Measurements from ENCODE around the gene TXNRD1. TPM values are rescaled to one million over a fixed set of nuclear protein-coding genes. Genes with fewer than 3 reads are reported as not detected.

Gene TXNRD1
- polyA plus RNA-seq, 1 donor = 32.7 TPM

- DNase-seq = no peak
- Histone ChIP-seq H3K4me3 (ENCODE audit: low read length) (no peak overlapping the region), H3K4me1 (ENCODE audit: control insufficient read depth, insufficient read depth, low read length) (no peaks in the 10 kb centered on the region), H3K9me3 (ENCODE audit: control insufficient read depth, low read depth, low read length) (peaks cover 3% of the 10 kb centered on the region), H3K36me3 (ENCODE audit: control insufficient read depth, insufficient read depth, low read length) (peaks cover 2% of the 10 kb centered on the region), H3K27ac (ENCODE audit: low read length) (no peak overlapping the region), H3K27me3 (ENCODE audit: control insufficient read depth, insufficient read depth, low read length) (no peaks in the 10 kb centered on the region)
- 86% methylated on average over 1 of the region's 1 CpG for WGBS (ENCODE audit: insufficient coverage, low lambda C conversion rate)
Measured at GRCh38 chr12:104357421-104357952, 141.9 kb downstream of the TXNRD1 start.

DNA sequence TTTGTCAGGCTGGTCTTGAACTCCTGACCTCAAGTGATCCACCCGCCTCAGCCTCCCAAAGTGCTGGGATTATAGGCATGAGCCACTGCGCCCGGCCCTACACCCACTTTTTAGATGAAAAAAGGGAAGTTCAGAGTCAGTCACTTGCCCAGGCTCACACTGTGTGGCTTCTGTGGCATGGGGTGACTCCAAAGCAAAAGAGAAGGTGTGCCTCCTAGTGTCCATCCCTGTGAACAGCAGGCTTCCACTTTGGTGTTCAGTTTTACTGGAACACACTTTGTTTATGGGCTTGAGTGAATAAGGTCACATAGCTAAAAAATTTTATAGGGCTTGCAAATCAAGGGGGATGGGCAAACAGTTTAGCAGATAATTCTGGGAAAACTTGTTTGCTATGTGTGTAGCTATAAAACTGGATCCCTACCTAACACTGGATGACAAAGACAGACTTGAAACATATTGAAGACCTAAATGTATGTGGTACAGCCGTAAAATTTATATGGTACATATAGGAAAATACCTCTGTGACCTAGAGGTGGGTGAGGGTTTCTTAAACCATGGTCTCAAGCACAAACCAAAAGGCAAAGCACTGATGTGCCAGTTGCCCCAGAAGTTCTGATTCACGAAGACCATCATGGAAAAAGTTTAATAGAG is 142.9 kb downstream of the TXNRD1 start:
- no peaks in the 10 kb centered on the region for H3K4me1 ChIP-seq (ENCODE audit: control insufficient read depth, insufficient read depth, low read length)
- H3K4me3 ChIP-seq (ENCODE audit: low read length) = no peak overlapping the region
- WGBS (ENCODE audit: insufficient coverage, low lambda C conversion rate) = 100% methylated on average over 1 of the region's 5 CpGs
- peak; percentile 23 to 41 for DNase-seq
- peaks cover 3% of the 10 kb centered on the region for H3K9me3 ChIP-seq (ENCODE audit: control insufficient read depth, low read depth, low read length)
- H3K27me3 ChIP-seq (ENCODE audit: control insufficient read depth, insufficient read depth, low read length) = no peaks in the 10 kb centered on the region
- H3K27ac ChIP-seq (ENCODE audit: low read length) = no peak overlapping the region
- no peaks in the 10 kb centered on the region for H3K36me3 ChIP-seq (ENCODE audit: control insufficient read depth, insufficient read depth, low read length)

DNA sequence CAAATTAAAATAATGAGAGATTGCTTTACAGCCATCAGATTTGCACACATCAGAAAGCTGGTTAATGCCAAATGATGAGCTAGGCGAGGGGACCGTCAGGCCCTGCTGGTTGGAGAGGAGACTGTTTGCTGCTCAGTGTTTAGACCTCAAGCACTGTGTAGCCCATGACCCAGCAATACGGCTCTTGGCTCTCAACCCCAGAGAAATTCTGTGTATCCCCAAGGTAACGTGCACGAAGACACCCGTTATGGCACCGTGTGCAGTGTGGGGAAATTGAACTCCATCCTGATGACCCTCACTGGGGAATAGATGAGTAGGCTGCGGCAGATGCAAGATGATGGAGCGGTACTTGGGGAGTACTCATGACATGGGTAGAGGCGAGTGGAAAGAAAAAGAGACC is 143.6 kb downstream of the TXNRD1 start:
- H3K36me3 ChIP-seq (ENCODE audit: control insufficient read depth, insufficient read depth, low read length) = no peaks in the 10 kb centered on the region
- no peak for DNase-seq
- H3K4me1 ChIP-seq (ENCODE audit: control insufficient read depth, insufficient read depth, low read length) = no peaks in the 10 kb centered on the region
- no peak overlapping the region for H3K27ac ChIP-seq (ENCODE audit: low read length)
- no peaks in the 10 kb centered on the region for H3K27me3 ChIP-seq (ENCODE audit: control insufficient read depth, insufficient read depth, low read length)
- no peak overlapping the region for H3K4me3 ChIP-seq (ENCODE audit: low read length)
- 100% methylated on average over 1 of the region's 10 CpGs for WGBS (ENCODE audit: insufficient coverage, low lambda C conversion rate)
- peaks cover 3% of the 10 kb centered on the region for H3K9me3 ChIP-seq (ENCODE audit: control insufficient read depth, low read depth, low read length)

DNA sequence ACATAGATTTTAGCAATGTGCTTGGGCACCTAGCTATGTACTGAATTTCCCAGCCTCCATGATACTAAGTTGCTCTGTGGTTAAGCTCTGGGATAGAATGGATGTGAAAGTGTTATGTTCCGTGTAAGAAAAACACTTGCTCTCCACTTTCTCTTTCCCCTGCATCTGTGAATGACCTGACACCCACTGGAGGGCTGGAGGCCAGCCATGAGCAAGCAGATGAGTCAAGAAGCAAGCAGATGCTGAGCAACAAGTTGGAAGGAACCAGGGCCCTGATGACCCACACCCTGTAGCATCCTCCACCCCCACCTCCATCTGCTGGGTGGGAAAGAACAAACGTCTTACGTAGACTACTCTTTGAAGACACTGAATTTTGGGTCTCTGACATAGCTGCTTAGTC is 144.6 kb downstream of the TXNRD1 start:
- 100% methylated on average over 1 of the region's 3 CpGs for WGBS (ENCODE audit: insufficient coverage, low lambda C conversion rate)
- H3K9me3 ChIP-seq (ENCODE audit: control insufficient read depth, low read depth, low read length) = peaks cover 3% of the 10 kb centered on the region
- no peak overlapping the region for H3K27ac ChIP-seq (ENCODE audit: low read length)
- H3K36me3 ChIP-seq (ENCODE audit: control insufficient read depth, insufficient read depth, low read length) = no peaks in the 10 kb centered on the region
- H3K4me3 ChIP-seq (ENCODE audit: low read length) = no peak overlapping the region
- H3K4me1 ChIP-seq (ENCODE audit: control insufficient read depth, insufficient read depth, low read length) = no peaks in the 10 kb centered on the region
- H3K27me3 ChIP-seq (ENCODE audit: control insufficient read depth, insufficient read depth, low read length) = no peaks in the 10 kb centered on the region
- no peak for DNase-seq

- Histone ChIP-seq H3K4me1 (ENCODE audit: control insufficient read depth, insufficient read depth, low read length) (no peaks in the 10 kb centered on the region), H3K36me3 (ENCODE audit: control insufficient read depth, insufficient read depth, low read length) (no peaks in the 10 kb centered on the region), H3K4me3 (ENCODE audit: low read length) (no peak overlapping the region), H3K9me3 (ENCODE audit: control insufficient read depth, low read depth, low read length) (peaks cover 3% of the 10 kb centered on the region), H3K27me3 (ENCODE audit: control insufficient read depth, insufficient read depth, low read length) (no peaks in the 10 kb centered on the region), H3K27ac (ENCODE audit: low read length) (no peak overlapping the region)
- WGBS (ENCODE audit: insufficient coverage, low lambda C conversion rate) = 100% methylated on average over 1 of the region's 5 CpGs
- no peak for DNase-seq
Measured at GRCh38 chr12:104360983-104361707, 145.6 kb downstream of the TXNRD1 start.

GRCh38 chr12:104365921-104366410 is 150.4 kb downstream of the TXNRD1 start:
- 100% methylated on average over 1 of the region's 5 CpGs for WGBS (ENCODE audit: insufficient coverage, low lambda C conversion rate)

DNA sequence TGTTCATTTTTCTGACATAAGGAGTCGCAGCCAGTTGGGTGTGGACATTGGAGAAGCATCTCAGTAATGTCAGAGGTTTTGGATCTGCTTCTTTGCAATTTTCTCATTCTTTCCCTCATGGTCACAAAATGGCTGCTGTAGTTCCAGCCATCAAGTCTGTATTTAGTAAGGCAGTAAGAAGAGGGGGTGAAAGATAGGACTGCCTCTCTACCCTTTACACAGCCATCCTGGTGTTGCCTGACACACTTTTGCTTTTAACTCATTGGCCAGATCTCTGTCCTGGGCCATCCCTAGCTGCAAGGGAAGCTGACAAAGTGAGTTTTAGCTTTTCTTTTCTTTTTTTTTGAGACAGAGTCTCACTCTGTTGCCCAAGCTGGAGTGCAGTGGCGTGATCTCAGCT is 154.1 kb downstream of the TXNRD1 start:
- no CpG with 5 or more reads among the region's 2 CpGs for whole genome bisulfite sequencing (ENCODE audit: insufficient coverage, low lambda C conversion rate)

More at GRCh38 chr12:104365921-104366410, 150.4 kb downstream of the TXNRD1 start:
- no peaks in the 10 kb centered on the region for H3K36me3 ChIP-seq (ENCODE audit: control insufficient read depth, insufficient read depth, low read length)
- H3K4me1 ChIP-seq (ENCODE audit: control insufficient read depth, insufficient read depth, low read length) = no peaks in the 10 kb centered on the region
- no peaks in the 10 kb centered on the region for H3K9me3 ChIP-seq (ENCODE audit: control insufficient read depth, low read depth, low read length)
- H3K4me3 ChIP-seq (ENCODE audit: low read length) = no peak overlapping the region
- no peak overlapping the region for H3K27ac ChIP-seq (ENCODE audit: low read length)
- no peak for DNase-seq
- no peaks in the 10 kb centered on the region for H3K27me3 ChIP-seq (ENCODE audit: control insufficient read depth, insufficient read depth, low read length)

GRCh38 chr12:104371043-104371870 is 155.7 kb downstream of the TXNRD1 start:
- no peaks in the 10 kb centered on the region for H3K4me1 ChIP-seq (ENCODE audit: control insufficient read depth, insufficient read depth, low read length)
- WGBS (ENCODE audit: insufficient coverage, low lambda C conversion rate) = 23% methylated on average over 4 of the region's 15 CpGs
- no peaks in the 10 kb centered on the region for H3K36me3 ChIP-seq (ENCODE audit: control insufficient read depth, insufficient read depth, low read length)
- H3K4me3 ChIP-seq (ENCODE audit: low read length) = no peak overlapping the region
- no peaks in the 10 kb centered on the region for H3K9me3 ChIP-seq (ENCODE audit: control insufficient read depth, low read depth, low read length)
- H3K27me3 ChIP-seq (ENCODE audit: control insufficient read depth, insufficient read depth, low read length) = no peaks in the 10 kb centered on the region
- H3K27ac ChIP-seq (ENCODE audit: low read length) = no peak overlapping the region
- no peak for DNase-seq

More for the DNA sequence above, 154.1 kb downstream of the TXNRD1 start:
- no peak for DNase-seq
- Histone ChIP-seq H3K27ac (ENCODE audit: low read length) (no peak overlapping the region), H3K4me3 (ENCODE audit: low read length) (no peak overlapping the region), H3K36me3 (ENCODE audit: control insufficient read depth, insufficient read depth, low read length) (no peaks in the 10 kb centered on the region), H3K9me3 (ENCODE audit: control insufficient read depth, low read depth, low read length) (no peaks in the 10 kb centered on the region), H3K27me3 (ENCODE audit: control insufficient read depth, insufficient read depth, low read length) (no peaks in the 10 kb centered on the region), H3K4me1 (ENCODE audit: control insufficient read depth, insufficient read depth, low read length) (no peaks in the 10 kb centered on the region)

DNA sequence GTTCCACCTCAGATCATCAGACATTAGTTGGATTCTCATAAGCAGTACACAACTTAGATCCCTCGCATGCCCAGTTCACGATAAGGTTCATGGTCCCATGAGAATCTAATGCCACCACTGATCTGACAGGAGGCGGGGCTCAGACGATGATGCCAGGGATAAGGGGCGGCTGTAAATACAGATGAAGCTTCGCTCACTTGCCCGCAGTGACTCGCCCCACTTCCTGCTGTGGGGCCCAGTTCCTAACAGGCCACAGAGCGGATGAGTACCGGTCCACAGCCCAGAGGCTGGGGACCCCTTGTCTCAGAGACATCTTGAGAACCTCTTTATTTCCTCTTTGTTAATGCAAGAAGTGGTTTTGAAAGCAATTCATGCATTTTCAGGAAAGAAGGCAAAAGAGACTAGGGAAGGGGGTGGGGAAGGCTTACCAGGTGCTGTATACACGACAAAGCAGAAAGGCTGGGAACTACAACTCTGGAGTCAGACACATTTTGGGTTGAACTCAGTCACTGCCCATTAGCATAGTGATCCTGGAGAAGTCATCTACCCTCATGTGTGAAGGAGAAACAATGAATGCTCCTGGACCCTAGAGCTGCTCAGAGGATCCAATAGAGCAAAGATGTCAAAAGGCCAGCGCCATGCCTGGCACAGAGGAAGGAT is 156.6 kb downstream of the TXNRD1 start:
- no peaks in the 10 kb centered on the region for H3K4me1 ChIP-seq (ENCODE audit: control insufficient read depth, insufficient read depth, low read length)
- DNase-seq = no peak
- WGBS (ENCODE audit: insufficient coverage, low lambda C conversion rate) = no CpG with 5 or more reads among the region's 12 CpGs
- H3K9me3 ChIP-seq (ENCODE audit: control insufficient read depth, low read depth, low read length) = no peaks in the 10 kb centered on the region
- H3K27me3 ChIP-seq (ENCODE audit: control insufficient read depth, insufficient read depth, low read length) = no peaks in the 10 kb centered on the region
- no peak overlapping the region for H3K27ac ChIP-seq (ENCODE audit: low read length)
- H3K36me3 ChIP-seq (ENCODE audit: control insufficient read depth, insufficient read depth, low read length) = no peaks in the 10 kb centered on the region
- no peak overlapping the region for H3K4me3 ChIP-seq (ENCODE audit: low read length)
